Activated CD4-positive, alpha-beta T cell treated with anti-CD3 and anti-CD28 coated beads, Interleukin-2, amount 50 U/mL, for 4 hours (primary cell): ENCODE measurements around the gene GABBR2.
"Not testable (repeated sequence)": the region's sequence is repeated elsewhere in the genome, so short reads cannot be mapped to it uniquely, and the experiment has no call there.

Experiments
- DNase-seq, 2 experiments: peaks; one replicate each; pipeline ENCODE4 v3.0.0-alpha.2; 2020

GABBR2 gene

GRCh38 chr9:98678244-98678842 is 30.4 kb downstream of the GABBR2 start:
- DNase-seq = no peak

- DNase-seq = no peak
Observed at GRCh38 chr9:98673681-98674080, 35.1 kb downstream of the GABBR2 start.

- no peak for DNase-seq
Observed at GRCh38 chr9:98667005-98667640, 41.6 kb downstream of the GABBR2 start.

- no peak for DNase-seq
Observed at GRCh38 chr9:98665501-98665900, 43.2 kb downstream of the GABBR2 start.

GRCh38 chr9:98660541-98660940 is 48.2 kb downstream of the GABBR2 start:
- no peak for DNase-seq

GRCh38 chr9:98658951-98659351 is 49.8 kb downstream of the GABBR2 start:
- no peak for DNase-seq

GRCh38 chr9:98657897-98658296 is 50.8 kb downstream of the GABBR2 start:
- no peak for DNase-seq

- no peak for DNase-seq
Observed at GRCh38 chr9:98656511-98656910, 52.2 kb downstream of the GABBR2 start.

- not testable (repeated sequence) for DNase-seq
Observed at GRCh38 chr9:98655428-98655827, 53.3 kb downstream of the GABBR2 start.

- no peak for DNase-seq
Observed at GRCh38 chr9:98654247-98654646, 54.5 kb downstream of the GABBR2 start.

- DNase-seq = no peak
Observed at GRCh38 chr9:98652741-98653140, 56.0 kb downstream of the GABBR2 start.

- DNase-seq = no peak
Observed at GRCh38 chr9:98652302-98652701, 56.4 kb downstream of the GABBR2 start.

- no peak for DNase-seq
Observed at GRCh38 chr9:98647236-98647635, 61.5 kb downstream of the GABBR2 start.

GRCh38 chr9:98644011-98644410 is 64.7 kb downstream of the GABBR2 start:
- DNase-seq = no peak

GRCh38 chr9:98642661-98643312 is 65.9 kb downstream of the GABBR2 start:
- DNase-seq = no peak

GRCh38 chr9:98641695-98642094 is 67.0 kb downstream of the GABBR2 start:
- DNase-seq = no peak

GRCh38 chr9:98640394-98640793 is 68.3 kb downstream of the GABBR2 start:
- no peak for DNase-seq

GRCh38 chr9:98639133-98639532 is 69.6 kb downstream of the GABBR2 start:
- DNase-seq = no peak

- DNase-seq = no peak
Observed at GRCh38 chr9:98637381-98637780, 71.4 kb downstream of the GABBR2 start.

GRCh38 chr9:98635374-98635773 is 73.4 kb downstream of the GABBR2 start:
- no peak for DNase-seq

GRCh38 chr9:98634685-98635336 is 73.9 kb downstream of the GABBR2 start:
- no peak for DNase-seq

GRCh38 chr9:98632839-98633238 is 75.9 kb downstream of the GABBR2 start:
- no peak for DNase-seq

- DNase-seq = no peak
Observed at GRCh38 chr9:98627296-98627695, 81.4 kb downstream of the GABBR2 start.

GRCh38 chr9:98625728-98626127 is 83.0 kb downstream of the GABBR2 start:
- DNase-seq = no peak
